Measurements from ENCODE around the gene CAND2.
A peak's percentile ranks its signal among the peaks of the same experiment; 100 is the strongest.

Gene CAND2

GRCh38 chr3:12807601-12808359, 11.3 kb downstream of the CAND2 start:
- no peak for DNase-seq (ENCODE audit: low spot score)

DNA sequence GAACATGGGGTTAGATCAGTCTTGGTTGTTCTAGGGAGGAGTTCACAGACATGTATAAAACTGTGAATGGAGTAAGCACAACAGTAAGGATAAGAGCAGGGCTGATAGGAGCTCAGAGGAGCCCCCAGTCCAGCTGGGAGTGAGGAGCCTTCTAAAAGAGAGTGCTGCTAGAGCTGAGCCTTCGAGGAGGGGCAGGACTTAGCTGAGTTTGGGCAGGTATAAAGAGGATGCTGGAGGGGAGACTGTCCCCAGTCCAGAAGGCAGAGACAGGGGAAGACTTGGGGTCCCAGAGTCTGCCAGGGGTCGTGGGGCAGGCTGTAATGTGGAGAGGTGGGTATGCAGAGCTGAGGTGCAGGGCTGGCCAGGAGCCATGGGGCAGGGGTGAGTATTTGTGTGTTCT, 12.1 kb downstream of the CAND2 start:
- no peak for DNase-seq (ENCODE audit: low spot score)

DNA sequence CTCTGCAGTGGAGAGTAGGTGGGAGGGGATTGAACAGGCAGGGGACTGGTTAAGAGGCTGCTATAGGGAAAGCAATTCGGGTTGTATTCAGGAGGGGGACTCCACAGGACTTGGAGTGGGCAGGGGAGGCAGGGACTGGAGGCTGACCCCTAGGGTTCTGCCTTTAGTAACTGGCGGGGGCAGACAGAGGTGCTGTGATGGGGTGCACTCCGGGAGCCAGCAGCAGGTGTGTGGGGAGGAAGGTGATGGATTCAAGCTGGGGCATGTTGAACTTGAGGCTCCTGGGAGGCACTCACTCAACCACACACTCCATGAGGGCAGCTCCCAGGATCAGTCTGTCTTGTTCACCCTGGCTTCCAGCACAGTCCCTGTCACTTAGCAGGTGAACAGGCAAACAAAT, 12.5 kb downstream of the CAND2 start:
- DNase-seq (ENCODE audit: low spot score), result no peak

DNA sequence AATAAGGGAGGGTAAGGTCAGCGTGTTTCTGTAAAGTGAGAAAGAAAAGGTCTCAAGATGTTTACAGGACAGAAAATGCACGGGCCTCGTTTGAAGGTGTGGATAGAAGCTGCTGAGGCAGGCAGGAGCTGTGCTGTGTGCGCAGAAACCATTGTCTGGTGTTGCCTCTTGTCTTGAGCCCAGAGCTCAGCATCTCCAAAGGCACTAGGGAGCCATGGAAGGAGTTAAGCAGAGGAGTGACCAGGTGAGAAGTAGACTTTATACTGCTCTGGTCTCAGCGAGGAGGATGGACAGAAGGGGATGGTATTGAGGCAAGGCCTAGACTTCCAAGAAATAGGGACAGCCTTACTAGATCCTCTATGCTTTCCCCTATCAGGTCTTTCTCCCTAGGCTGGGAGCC, 13.0 kb downstream of the CAND2 start:
- no peak for DNase-seq (ENCODE audit: low spot score)

- peak; percentile 99 for DNase-seq (ENCODE audit: low spot score)
Observed at GRCh38 chr3:12810013-12810780, 13.7 kb downstream of the CAND2 start.

DNA sequence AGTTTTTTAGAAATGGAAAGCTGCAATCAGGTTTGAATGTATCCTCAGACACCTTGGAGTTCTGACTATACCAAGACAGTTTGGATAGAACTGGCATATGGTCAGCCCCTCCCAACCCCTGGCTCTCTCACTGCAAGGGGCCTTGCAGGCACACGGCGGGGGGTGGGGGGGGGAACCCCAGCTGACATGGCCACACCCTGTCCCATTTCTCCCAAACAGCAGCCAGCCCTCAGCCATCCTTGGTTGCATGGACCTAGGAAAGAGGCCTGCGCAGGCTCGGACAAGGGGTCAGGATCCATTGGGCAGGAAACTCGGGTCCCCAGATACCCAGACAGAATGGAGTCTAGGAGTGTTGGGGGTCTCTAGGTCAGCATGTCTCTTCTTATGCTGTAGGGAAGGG, 14.5 kb downstream of the CAND2 start:
- no peak for DNase-seq (ENCODE audit: low spot score)

- DNase-seq (ENCODE audit: low spot score), result no peak
Observed at GRCh38 chr3:12812812-12813211, 16.3 kb downstream of the CAND2 start.

DNA sequence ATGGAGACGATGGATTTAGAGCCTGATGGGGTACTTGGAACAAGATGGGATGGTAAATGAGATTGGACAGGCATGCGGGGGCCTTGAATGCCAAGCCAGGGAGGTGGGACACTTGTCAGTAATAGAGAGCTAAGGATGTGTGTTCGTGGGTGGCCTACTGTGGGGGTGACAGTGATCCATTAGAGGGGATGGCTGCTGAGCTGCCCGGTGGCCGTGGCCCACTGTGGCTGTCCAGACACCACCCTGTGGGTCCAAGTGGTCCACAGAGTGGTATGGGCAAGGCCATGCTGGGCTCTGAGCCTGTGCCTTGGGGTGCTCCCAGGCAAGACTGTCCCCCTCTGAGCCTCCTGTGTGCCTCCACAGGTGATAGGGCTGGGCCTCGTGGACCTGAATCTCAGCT, 17.5 kb downstream of the CAND2 start:
- no peak for DNase-seq (ENCODE audit: low spot score)

DNA sequence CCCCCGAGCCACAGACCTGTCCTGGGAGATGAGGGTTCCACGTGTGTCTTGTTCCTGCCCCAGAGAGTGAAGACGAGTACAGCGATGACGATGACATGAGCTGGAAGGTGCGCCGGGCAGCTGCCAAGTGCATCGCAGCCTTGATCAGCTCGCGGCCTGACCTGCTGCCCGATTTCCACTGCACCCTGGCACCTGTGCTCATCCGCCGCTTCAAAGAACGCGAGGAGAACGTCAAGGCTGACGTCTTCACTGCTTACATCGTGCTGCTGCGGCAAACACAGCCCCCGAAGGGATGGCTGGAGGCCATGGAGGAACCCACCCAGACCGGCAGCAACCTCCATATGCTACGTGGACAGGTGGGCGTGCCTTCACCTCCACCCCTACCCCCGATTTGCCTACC, 18.6 kb downstream of the CAND2 start:
- DNase-seq (ENCODE audit: low spot score), result no peak

DNA sequence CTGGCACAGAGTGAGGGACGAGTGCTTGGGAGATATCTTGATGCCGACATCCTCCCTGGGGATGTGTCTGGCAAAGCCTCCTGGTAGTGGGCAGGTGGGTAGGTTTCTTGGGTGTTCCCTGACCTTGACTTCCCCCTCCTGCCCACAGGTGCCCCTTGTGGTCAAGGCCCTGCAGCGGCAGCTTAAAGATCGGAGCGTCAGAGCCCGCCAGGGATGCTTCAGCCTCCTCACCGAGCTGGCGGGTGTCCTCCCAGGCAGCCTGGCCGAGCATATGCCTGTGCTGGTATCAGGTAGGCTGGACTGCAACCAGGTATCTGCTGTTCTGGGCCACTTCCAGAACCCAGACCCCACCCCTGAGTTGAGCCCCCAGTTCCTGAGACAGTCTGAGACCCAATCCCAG, 19.2 kb downstream of the CAND2 start:
- DNase-seq (ENCODE audit: low spot score), result no peak

- DNase-seq (ENCODE audit: low spot score), result no peak
Observed at GRCh38 chr3:12816521-12817342, 20.3 kb downstream of the CAND2 start.

- no peak for DNase-seq (ENCODE audit: low spot score)
Observed at GRCh38 chr3:12817343-12817710, 20.8 kb downstream of the CAND2 start.

- DNase-seq (ENCODE audit: low spot score), result no peak
Observed at GRCh38 chr3:12818273-12818672, 21.8 kb downstream of the CAND2 start.

- peak; percentile 4 for DNase-seq (ENCODE audit: low spot score)
Observed at GRCh38 chr3:12818773-12819172, 22.3 kb downstream of the CAND2 start.

DNA sequence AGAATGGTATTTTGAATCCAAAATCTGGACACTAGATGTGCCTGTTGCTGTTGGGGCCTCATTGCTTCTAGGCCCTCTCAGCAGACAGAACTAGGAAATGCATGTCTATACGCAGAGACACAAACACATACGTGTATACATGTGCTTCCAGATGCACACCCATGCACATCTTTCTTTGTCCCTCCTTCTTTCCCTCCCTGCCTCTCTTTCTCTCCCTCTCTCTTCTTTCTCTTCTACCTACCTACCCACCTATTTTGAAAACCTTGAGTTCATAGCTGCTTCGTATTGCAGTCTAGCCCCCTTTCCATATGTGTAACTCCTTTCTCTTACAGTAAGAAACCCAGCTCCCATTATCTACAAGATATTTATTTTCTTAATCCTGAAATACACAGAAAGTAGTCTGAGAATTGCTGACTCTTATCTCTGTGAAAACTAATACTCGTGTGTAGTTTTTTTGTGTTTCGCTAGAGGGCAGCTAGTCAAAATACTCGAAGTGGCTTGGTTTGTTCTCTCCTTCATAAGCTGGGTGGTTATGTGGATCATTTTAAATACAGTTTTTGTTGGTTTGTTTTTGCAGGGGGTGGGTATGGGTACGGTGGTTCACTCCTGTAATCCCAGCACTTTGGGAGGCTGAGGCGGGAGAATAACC, 26.4 kb downstream of the CAND2 start:
- peak; percentile 78 for DNase-seq (ENCODE audit: low spot score)

GRCh38 chr3:12824299-12824698, 27.8 kb downstream of the CAND2 start:
- DNase-seq (ENCODE audit: low spot score), result no peak

- no peak for DNase-seq (ENCODE audit: low spot score)
Observed at GRCh38 chr3:12825156-12825555, 28.7 kb downstream of the CAND2 start.

DNA sequence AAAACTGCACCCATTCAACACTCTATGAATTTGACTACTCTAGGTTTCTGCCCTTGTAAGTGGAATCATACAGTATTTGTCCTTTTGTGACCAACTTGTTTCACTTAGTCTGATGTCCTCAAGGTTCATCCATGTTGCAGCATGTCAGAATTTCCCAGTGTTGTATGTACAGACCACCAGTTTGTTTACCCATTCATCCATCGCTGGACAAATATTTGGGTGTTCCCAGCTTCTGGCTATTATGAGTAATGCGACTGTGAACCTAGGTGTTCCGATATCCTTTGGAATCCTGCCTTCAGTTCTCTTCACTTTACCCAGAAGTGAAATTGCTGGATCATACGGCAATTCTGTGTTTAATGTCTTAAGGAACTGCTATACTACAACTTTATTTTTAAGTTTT, 32.3 kb downstream of the CAND2 start:
- DNase-seq (ENCODE audit: low spot score), result no peak

DNA sequence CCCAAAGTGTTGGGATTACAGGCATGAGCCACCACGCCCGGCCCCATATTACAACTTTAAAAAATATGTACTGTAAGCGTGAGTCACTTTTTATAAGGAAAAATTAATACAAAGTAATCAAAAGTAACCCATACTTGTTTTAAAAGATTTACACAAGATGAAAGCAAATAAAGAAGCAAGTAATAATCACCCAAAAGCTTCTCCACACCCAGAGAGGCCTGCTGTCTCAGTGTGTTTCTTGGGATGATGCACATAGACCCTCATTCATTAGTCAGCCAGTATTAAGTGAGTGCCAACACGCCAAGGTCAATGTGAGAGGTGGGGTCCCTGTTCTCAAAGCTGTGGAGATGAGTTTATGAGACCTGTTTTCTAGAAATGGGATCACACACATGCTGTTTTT, 32.9 kb downstream of the CAND2 start:
- no peak for DNase-seq (ENCODE audit: low spot score)

- no peak for DNase-seq (ENCODE audit: low spot score)
Observed at GRCh38 chr3:12829886-12830784, 33.7 kb downstream of the CAND2 start.

DNA sequence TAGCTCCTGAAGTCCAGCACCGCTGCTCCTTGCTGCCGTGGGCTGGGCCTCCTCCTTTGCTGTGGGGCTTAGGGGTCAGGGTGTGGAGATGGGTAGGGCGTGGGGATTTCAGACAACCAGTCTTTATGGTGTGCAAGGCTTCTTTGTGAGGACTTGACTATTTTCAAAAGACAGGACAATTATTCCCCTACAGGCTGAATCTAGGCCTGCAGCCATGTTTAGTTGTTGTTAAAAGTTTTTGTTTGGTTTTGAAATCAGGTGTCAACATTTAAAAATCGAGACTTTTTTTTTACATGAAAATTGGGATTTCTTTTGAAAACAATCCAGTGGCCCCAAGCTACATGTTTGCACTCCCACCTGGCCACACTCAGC, 34.3 kb downstream of the CAND2 start:
- peak; percentile 16 for DNase-seq (ENCODE audit: low spot score)

Measured in HuH-7 (cell line).